ENCODE results near the gene PNMA8A.

DNA sequence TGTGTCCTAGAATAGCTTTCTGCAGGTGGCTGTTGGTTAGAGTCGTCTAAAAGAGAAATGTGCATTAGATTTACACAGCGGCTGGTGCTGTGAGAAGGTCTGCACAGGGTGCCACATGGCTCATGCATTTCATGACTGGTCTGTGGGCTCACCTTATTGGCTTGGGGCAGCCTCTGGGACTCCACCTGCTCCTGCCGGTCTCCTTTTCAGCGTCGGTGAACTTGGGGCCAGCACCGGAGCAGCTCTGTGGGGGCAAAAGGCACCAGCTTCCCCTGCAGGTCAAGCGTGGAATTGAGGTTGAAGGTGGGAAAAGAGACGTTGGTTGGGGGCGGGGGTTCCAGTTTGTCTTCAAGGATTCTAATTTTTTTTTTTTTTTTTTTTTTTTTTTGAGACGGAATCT, 39.5 kb downstream of the PNMA8A start:
- TF ChIP-seq, protein P1, sequence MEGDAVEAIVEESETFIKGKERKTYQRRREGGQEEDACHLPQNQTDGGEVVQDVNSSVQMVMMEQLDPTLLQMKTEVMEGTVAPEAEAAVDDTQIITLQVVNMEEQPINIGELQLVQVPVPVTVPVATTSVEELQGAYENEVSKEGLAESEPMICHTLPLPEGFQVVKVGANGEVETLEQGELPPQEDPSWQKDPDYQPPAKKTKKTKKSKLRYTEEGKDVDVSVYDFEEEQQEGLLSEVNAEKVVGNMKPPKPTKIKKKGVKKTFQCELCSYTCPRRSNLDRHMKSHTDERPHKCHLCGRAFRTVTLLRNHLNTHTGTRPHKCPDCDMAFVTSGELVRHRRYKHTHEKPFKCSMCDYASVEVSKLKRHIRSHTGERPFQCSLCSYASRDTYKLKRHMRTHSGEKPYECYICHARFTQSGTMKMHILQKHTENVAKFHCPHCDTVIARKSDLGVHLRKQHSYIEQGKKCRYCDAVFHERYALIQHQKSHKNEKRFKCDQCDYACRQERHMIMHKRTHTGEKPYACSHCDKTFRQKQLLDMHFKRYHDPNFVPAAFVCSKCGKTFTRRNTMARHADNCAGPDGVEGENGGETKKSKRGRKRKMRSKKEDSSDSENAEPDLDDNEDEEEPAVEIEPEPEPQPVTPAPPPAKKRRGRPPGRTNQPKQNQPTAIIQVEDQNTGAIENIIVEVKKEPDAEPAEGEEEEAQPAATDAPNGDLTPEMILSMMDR (conservative IDR thresholded peaks at IDR 0.05; ENCODE audit: low read length): peak; percentile 35
- no peak for TF ChIP-seq EZH2phosphoT487 (IDR thresholded peaks at IDR 0.05; ENCODE audit: borderline replicate concordance)
